ENCODE data around the gene PHOX2A. TPM values are rescaled to one million over a fixed set of nuclear protein-coding genes. Genes with fewer than 3 reads are reported as not detected.
A peak's percentile ranks its signal among the peaks of the same experiment; 100 is the strongest.

PHOX2A gene
- total and polyA plus RNA-seq, 3 donors from 2014 or later = 1.3 to 2.0 (median 1.6) TPM

GRCh38 chr11:72224564-72225410, 19.2 kb downstream of the PHOX2A start, which contains the start of gene INPPL1:
Gene INPPL1, plus strand, starts transcription at chr11:72224767. Its CDS starts 218 bp downstream, at chr11:72224985.
- intact Hi-C loops (cut with DNase I; ENCODE audit: low total_unique reads) = no loop called here
- DNase-seq = peak; percentile 76
- Histone ChIP-seq H3K4me3 (peak within 1 kb of the TSS; percentile 80 to 88), H3K4me1 (peaks cover 17% of the 10 kb centered on the region), H3K9me3 (no peaks in the 10 kb centered on the region), H3K36me3 (ENCODE audit: low read depth, missing control alignments) (no peaks in the 10 kb centered on the region), H3K27ac (peak within 1 kb of the TSS; percentile 88 to 96), H3K27me3 (no peaks in the 10 kb centered on the region)
- 0 to 3% methylated on average over 1 to 38 of the region's 81 CpGs for WGBS, 2 donors
- TF ChIP-seq POLR2A (IDR thresholded peaks at IDR 0.05) (no peak), CTCF (IDR thresholded peaks at IDR 0.05) (no peak)

- Histone ChIP-seq H3K27ac (peak overlapping the region; percentile 88 to 96), H3K36me3 (ENCODE audit: low read depth, missing control alignments) (no peaks in the 10 kb centered on the region), H3K4me3 (peak overlapping the region; percentile 80 to 88), H3K27me3 (no peaks in the 10 kb centered on the region), H3K4me1 (peaks cover 17% of the 10 kb centered on the region), H3K9me3 (no peaks in the 10 kb centered on the region)
- peak; percentile 76 for DNase-seq
- WGBS, 2 donors = 2% methylated on average over 13 to 74 of the region's 84 CpGs
- TF ChIP-seq POLR2A (IDR thresholded peaks at IDR 0.05) = no peak
- TF ChIP-seq CTCF (IDR thresholded peaks at IDR 0.05) = no peak
- intact Hi-C loops (cut with DNase I; ENCODE audit: low total_unique reads) = no loop called here
These were observed 20.1 kb downstream of the PHOX2A start for GRCh38 chr11:72223615-72224563.

GRCh38 chr11:72222907-72223614, 20.9 kb downstream of the PHOX2A start:
- H3K27me3 ChIP-seq = no peaks in the 10 kb centered on the region
- WGBS, 2 donors = 0% methylated on average over 6 to 36 of the region's 47 CpGs
- TF ChIP-seq CTCF (IDR thresholded peaks at IDR 0.05) (peak in 2 of 3 experiments; percentile 9 to 32), POLR2A (IDR thresholded peaks at IDR 0.05) (no peak)
- no peaks in the 10 kb centered on the region for H3K36me3 ChIP-seq (ENCODE audit: low read depth, missing control alignments)
- peak; percentile 96 for DNase-seq
- intact Hi-C loops (cut with DNase I; ENCODE audit: low total_unique reads) = no loop called here
- H3K27ac ChIP-seq = peak overlapping the region; percentile 88 to 96
- H3K4me1 ChIP-seq = peaks cover 17% of the 10 kb centered on the region
- peak overlapping the region; percentile 80 to 88 for H3K4me3 ChIP-seq
- H3K9me3 ChIP-seq = no peaks in the 10 kb centered on the region

- WGBS, 2 donors = 46 to 48% methylated on average over 6 of the region's 6 CpGs
- Histone ChIP-seq H3K27me3 (no peaks in the 10 kb centered on the region), H3K9me3 (no peaks in the 10 kb centered on the region), H3K4me3 (peak overlapping the region; percentile 80 to 88), H3K4me1 (peaks cover 17% of the 10 kb centered on the region), H3K36me3 (ENCODE audit: low read depth, missing control alignments) (no peaks in the 10 kb centered on the region), H3K27ac (peak overlapping the region; percentile 88 to 96)
- intact Hi-C loops (cut with DNase I; ENCODE audit: low total_unique reads) = no loop called here
- DNase-seq = peak; percentile 13
- TF ChIP-seq CTCF (IDR thresholded peaks at IDR 0.05) = no peak
- no peak for TF ChIP-seq POLR2A (IDR thresholded peaks at IDR 0.05)
These were observed 21.7 kb downstream of the PHOX2A start for GRCh38 chr11:72222106-72222891.
